K562 (cell line): ENCODE results near the gene TMEM150C. TPM values are rescaled to one million over a fixed set of nuclear protein-coding genes. Genes with fewer than 3 reads are reported as not detected.

Experiments
- ATAC-seq: fragments of 200-7000 bp; cut with Tn5 transposase; 3 replicates; pipeline ENCODE4 v1.9.1; 2020; ENCODE audit warnings: moderate library complexity
- BruUV-seq: library from RNA; stranded (reverse); fragments of 400-500 nt; replicated peaks from 2 replicates; lab custom pipeline; 2021; lab: Mats Ljungman, UMichigan
- CTCF ChIA-PET: fragments of 300-600 bp; formaldehyde crosslinking; extraction: SDS; loops from one replicate; lab custom pipeline; 2021; ENCODE audit warnings: low intra/inter-chr PET ratio; lab: Yijun Ruan, JAX
- POLR2A ChIA-PET: fragments of 300-600, 350-650 bp; sonication (Branson Sonifier 250); formaldehyde crosslinking; extraction: SDS; loops from one replicate; lab custom pipeline; 2021; ENCODE audit warnings: antibody characterized with exemption, inconsistent platforms; lab: Yijun Ruan, JAX
- DNase-seq, 4 experiments: peaks; one replicate each; pipeline versions ENCODE4 v3.0.0 to v3.0.0-alpha.2; 2011 to 2018; ENCODE audit warnings: low spot score in 3 of 4, mixed read lengths in 3 of 4; ENCODE audit errors: extremely low read depth in 1 of 4
- FAIRE-seq: peaks from 2 replicates; lab custom pipeline; 2011; peaks lifted over from hg19 to GRCh38; lab: Jason Lieb, UNC
- H2AFZ ChIP-seq: 2 replicates; pipeline ENCODE4 v1.6.0; 2011; ENCODE audit warnings: low read depth, low read length, control low read depth, inconsistent platforms
- H3K27ac ChIP-seq: fragments of 200-600 bp; 3 replicates; pipeline ENCODE4 v1.8.0; 2011; ENCODE audit warnings: low read depth, mild to moderate bottlenecking, control low read depth, inconsistent platforms, low read length, moderate library complexity, mixed read lengths; ENCODE audit errors: extremely low read depth
- H3K27me3 ChIP-seq, 2 experiments: fragments of 300-600 bp in 1 of 2; 2 replicates in 1 of 2; 3 replicates in 1 of 2; pipeline versions ENCODE4 v1.6.0 to v1.8.0; 2011; ENCODE audit warnings: inconsistent platforms in 2 of 2, low read length in 2 of 2, mild to moderate bottlenecking in 1 of 2, mixed read lengths in 1 of 2, moderate library complexity in 1 of 2; ENCODE audit not compliant: control insufficient read depth in 2 of 2, insufficient read depth in 2 of 2
- H3K36me3 ChIP-seq: fragments of 300-600 bp; 3 replicates; pipeline ENCODE4 v1.8.0; 2011; ENCODE audit warnings: mild to moderate bottlenecking, low read length, inconsistent platforms; ENCODE audit not compliant: control insufficient read depth, insufficient read depth
- H3K4me1 ChIP-seq, 2 experiments: fragments of 200-600 bp in 1 of 2; replicated peaks in 1 of 2; 2 replicates in 1 of 2; 3 replicates in 1 of 2; pipeline versions ENCODE4 v1.5.1 to v1.8.0; 2011; ENCODE audit warnings: inconsistent platforms in 2 of 2, low read length in 2 of 2, mild to moderate bottlenecking in 1 of 2, mixed read lengths in 1 of 2, moderate library complexity in 1 of 2; ENCODE audit not compliant: control insufficient read depth in 2 of 2, insufficient read depth in 2 of 2
- H3K4me2 ChIP-seq: 2 replicates; pipeline ENCODE4 v1.6.1; 2011; ENCODE audit warnings: low read length, control low read depth, inconsistent platforms, mixed read lengths; ENCODE audit not compliant: insufficient read depth
- H3K4me3 ChIP-seq: fragments of 200-600 bp; sonication (generic), shearing (Covaris generic); 2 replicates; pipeline ENCODE4 v1.5.1; 2016; ENCODE audit warnings: control low read depth, inconsistent platforms
- H3K79me2 ChIP-seq: fragments of 200-600 bp; 3 replicates; pipeline ENCODE4 v1.8.0; 2011; ENCODE audit warnings: low read length, inconsistent platforms; ENCODE audit not compliant: control insufficient read depth, insufficient read depth
- H3K9ac ChIP-seq, 2 experiments: 2 replicates each; pipeline versions ENCODE4 v1.6.0 to v1.6.1; 2011; ENCODE audit warnings: low read depth in 2 of 2, low read length in 2 of 2, control low read depth in 1 of 2, inconsistent platforms in 1 of 2, mild to moderate bottlenecking in 1 of 2, mixed read lengths in 1 of 2; ENCODE audit not compliant: insufficient read depth in 1 of 2
- H3K9me1 ChIP-seq: one replicate; pipeline ENCODE4 v1.6.0; 2011; ENCODE audit warnings: inconsistent platforms, mild to moderate bottlenecking, low read length, moderate library complexity; ENCODE audit not compliant: control insufficient read depth, insufficient read depth
- H3K9me3 ChIP-seq: replicated peaks from 2 replicates; pipeline ENCODE4 v1.5.1; 2011; ENCODE audit warnings: low read depth, low read length, inconsistent platforms; ENCODE audit not compliant: control insufficient read depth, insufficient read depth
- H4K20me1 ChIP-seq: replicated peaks from 2 replicates; pipeline ENCODE4 v1.6.1; 2011; ENCODE audit warnings: low read length, inconsistent platforms, mixed read lengths; ENCODE audit not compliant: control insufficient read depth, insufficient read depth
- BRF1 ChIP-seq: IDR thresholded peaks from 3 replicates; pipeline ENCODE4 v1.6.1; 2011; ENCODE audit warnings: borderline replicate concordance, mild to moderate bottlenecking; ENCODE audit not compliant: insufficient read length; ENCODE audit errors: extremely low read depth
- CBX8 ChIP-seq: fragments of 200-600 bp; sonication (generic); IDR thresholded peaks from 2 replicates; pipeline ENCODE4 v1.6.1; 2012; ENCODE audit warnings: borderline replicate concordance, mixed run types, low read depth, mild to moderate bottlenecking, moderate library complexity, mixed read lengths, low read length, control low read depth, inconsistent platforms; ENCODE audit not compliant: poor library complexity, severe bottlenecking; ENCODE audit errors: extremely low read depth
- CSDE1 ChIP-seq, 2 experiments: fragments of 450-650 bp; IDR thresholded peaks; 2 replicates each; pipeline ENCODE4 v1.6.1; 2016; ENCODE audit warnings: mild to moderate bottlenecking in 1 of 2
- ELF1 ChIP-seq: fragments of 200-800 bp; sonication (Bioruptor generic); IDR thresholded peaks from 2 replicates; pipeline ENCODE4 v1.6.1; 2016; ENCODE audit warnings: missing genetic modification characterization, missing compliant biosample characterization
- ETV1 ChIP-seq: fragments of 450-650 bp; conservative IDR thresholded peaks from 2 replicates; pipeline ENCODE4 v1.6.1; 2016; ENCODE audit warnings: missing genetic modification characterization, control low read depth, low read depth, missing compliant biosample characterization
- MITF ChIP-seq: IDR thresholded peaks from 2 replicates; pipeline ENCODE4 v1.6.1; 2014; ENCODE audit warnings: antibody characterized with exemption
- NFE2L1 ChIP-seq: fragments of 450-650 bp; IDR thresholded peaks from 2 replicates; pipeline ENCODE4 v1.6.1; 2016; ENCODE audit warnings: missing genetic modification characterization, low read depth, mild to moderate bottlenecking, missing compliant biosample characterization, moderate library complexity, borderline replicate concordance
- NKRF ChIP-seq: fragments of 450-650 bp; IDR thresholded peaks from 2 replicates; pipeline ENCODE4 v1.6.1; 2016; ENCODE audit warnings: borderline replicate concordance
- PKNOX1 ChIP-seq: fragments of 450-650 bp; IDR thresholded peaks from 2 replicates; pipeline ENCODE4 v1.6.1; 2016
- POLR2H ChIP-seq: IDR thresholded peaks from 2 replicates; pipeline ENCODE4 v1.6.1; 2016; ENCODE audit warnings: missing genetic modification characterization, low read depth, mild to moderate bottlenecking, control low read depth, missing compliant biosample characterization, moderate library complexity
- SMAD1 ChIP-seq: fragments of 150-350 bp; IDR thresholded peaks from 2 replicates; pipeline ENCODE4 v1.6.1; 2014; ENCODE audit warnings: low read length, low read depth; ENCODE audit not compliant: partially characterized antibody
- SMARCE1 ChIP-seq: fragments of 450-650 bp; IDR thresholded peaks from 2 replicates; pipeline ENCODE4 v1.7.1; 2016; ENCODE audit warnings: mild to moderate bottlenecking
- TCF15 ChIP-seq: fragments of 250-450 bp; sonication (Bioruptor Pico); IDR thresholded peaks from 2 replicates; pipeline ENCODE4 v1.8.0; 2022; ENCODE audit warnings: moderate library complexity, mild to moderate bottlenecking, inconsistent platforms
- TCF7L2 ChIP-seq: fragments of 150-350 bp; IDR thresholded peaks from 2 replicates; pipeline ENCODE4 v1.6.1; 2016; ENCODE audit warnings: low read depth, mild to moderate bottlenecking, low read length, moderate library complexity
- ZBTB2 ChIP-seq: fragments of 450-650 bp; IDR thresholded peaks from 2 replicates; pipeline ENCODE4 v1.6.1; 2016; ENCODE audit warnings: antibody characterized with exemption
- ZNF274 ChIP-seq: IDR thresholded peaks from 2 replicates; pipeline ENCODE4 v1.6.1; 2011; ENCODE audit warnings: low read depth, mild to moderate bottlenecking, low read length, moderate library complexity, borderline replicate concordance
- ZNF551 ChIP-seq: fragments of 250-450 bp; sonication (Bioruptor Pico); IDR thresholded peaks from 2 replicates; pipeline ENCODE4 v1.5.0; 2021; ENCODE audit warnings: mild to moderate bottlenecking, moderate library complexity
- WGBS: fragments of 100-300 bp; shearing (Covaris generic); methylation state at CpG from one replicate; pipeline ENCODE4 v1.1.6; 2016; ENCODE audit warnings: low coverage, mixed read lengths; ENCODE audit not compliant: insufficient coverage; ENCODE audit errors: missing lambda C conversion rate; 5-methylcytosine and 5-hydroxymethylcytosine counted together
- in situ Hi-C: fragments of 300-500 bp; cut with MboI; formaldehyde crosslinking; loops from 4 replicates; pipeline ENCODE4 v1.15.0; 2018; ENCODE audit warnings: inconsistent platforms, mixed read lengths
- intact Hi-C: fragments of 100-400 bp; cut with micrococcal nuclease; formaldehyde crosslinking; loops from 2 replicates; pipeline ENCODE4 v1.14.2; 2022
- polyA plus RNA-seq, 8 experiments: library from polyadenylated mRNA; depleted of rRNA in 4 of 8; stranded (reverse) in 5 of 8; unstranded in 3 of 8; fragments of >200 nt; fragmentation: Nextera tagmentation in 2 of 8; fragmentation: Illumina TruSeq in 1 of 8; extraction: Ambion mirVana in 2 of 8; extraction: Trizol in 1 of 8; gene quantifications; 2 replicates each; pipeline versions ENCODE4 v1.2.1 to v1.2.3, GENCODE V29; 2011 to 2014; ENCODE audit warnings: inconsistent platforms in 1 of 8, missing spikeins in 1 of 8
- total RNA-seq, 7 experiments: library from RNA; depleted of rRNA in 6 of 7; stranded (reverse); fragments of >200 nt in 6 of 7; fragmentation: Illumina TruSeq in 2 of 7; extraction: Trizol in 2 of 7; gene quantifications; 2 replicates each; pipeline versions ENCODE4 v1.2.1 to v1.2.3, GENCODE V29; 2011 to 2021; ENCODE audit warnings: low replicate concordance in 1 of 7

Gene TMEM150C
- total and polyA plus RNA-seq, 9 of the 15 experiments (the other 6 are each of a cell fraction or from before 2014, with no cell fraction given), result 0.07 TPM; not detected in 8

- H3K9me1 ChIP-seq, result no peaks in the 10 kb centered on the region
- FAIRE-seq (no peak), DNase-seq (no peak), ATAC-seq (no peak)
- in situ Hi-C loops, result no loop called here
- CTCF ChIA-PET, result no interaction called here
- H3K27me3 ChIP-seq, result peaks cover 13 to 34% of the 10 kb centered on the region in 2 experiments
- no peaks in the 10 kb centered on the region for H3K36me3 ChIP-seq
- H3K4me3 ChIP-seq, result no peak overlapping the region
- H4K20me1 ChIP-seq, result no peaks in the 10 kb centered on the region
- no peaks in the 10 kb centered on the region for H3K79me2 ChIP-seq
- no peak overlapping the region for H3K27ac ChIP-seq
- POLR2A ChIA-PET, result no interaction called here
- WGBS, result 0% methylated on average over 2 of the region's 2 CpGs
- no peaks in the 10 kb centered on the region for H3K4me1 ChIP-seq
- H3K9me3 ChIP-seq, result no peaks in the 10 kb centered on the region
- intact Hi-C loops, result no loop called here
- H2AFZ ChIP-seq, result no peak overlapping the region
- BruUV-seq, result no TSS peak
- no peak overlapping the region for H3K4me2 ChIP-seq
- H3K9ac ChIP-seq, result no peak overlapping the region
- TF ChIP-seq ZNF274 (no peak), SMAD1 (no peak), ZBTB2 (no peak), CSDE1 (IDR thresholded peaks at IDR 0.05) (no peak), ZNF551 (no peak), NKRF (no peak), ETV1 (no peak), POLR2H (tag) (no peak), NFE2L1 (tag) (no peak), CBX8 (no peak), TCF15 (CRISPR knock-in tag) (no peak), TCF7L2 (no peak), PKNOX1 (no peak), MITF (no peak), SMARCE1 (no peak), ELF1 (tag) (no peak), BRF1 (no peak)
Measured at GRCh38 chr4:82519776-82520175, 42.0 kb downstream of the TMEM150C start.
